Fibroblast of skin of back (primary cell): ENCODE results near the gene TPRX1. TPM values are rescaled to one million over a fixed set of nuclear protein-coding genes. Genes with fewer than 3 reads are reported as not detected.
"Not testable (repeated sequence)": the region's sequence is repeated elsewhere in the genome, so short reads cannot be mapped to it uniquely, and the experiment has no call there.

Experiments used
- DNase-seq: peaks from one replicate; pipeline ENCODE4 v3.0.0-alpha.2; 2013
- polyA plus RNA-seq, 2 experiments: library from polyadenylated mRNA; unstranded; fragments of 120-200 nt; gene quantifications; one replicate each; pipeline ENCODE4 v1.2.1, GENCODE V29; 2013; ENCODE audit not compliant: insufficient read length in 2 of 2

The TPRX1 gene
- not detected for polyA plus RNA-seq (2013, experiment 1 of 2; ENCODE audit: insufficient read length)
- not detected for polyA plus RNA-seq (2013, experiment 2 of 2; ENCODE audit: insufficient read length)

GRCh38 chr19:47804451-47804850, at the start of gene TPRX1:
TSS of gene TPRX1 (minus strand) at chr19:47804551. CDS start at chr19:47804539, 12 bp downstream.
- not testable (repeated sequence) for DNase-seq

GRCh38 chr19:47853003-47853402, 48.7 kb upstream of the TPRX1 start:
- DNase-seq: no peak

- no peak for DNase-seq
Observed at GRCh38 chr19:47848823-47849473, 44.6 kb upstream of the TPRX1 start.

GRCh38 chr19:47848425-47848822, 44.1 kb upstream of the TPRX1 start:
- DNase-seq: no peak

- no peak for DNase-seq
Observed at GRCh38 chr19:47842941-47843340, 38.6 kb upstream of the TPRX1 start.

GRCh38 chr19:47839913-47840312, 35.6 kb upstream of the TPRX1 start:
- no peak for DNase-seq

GRCh38 chr19:47839411-47839810, 35.1 kb upstream of the TPRX1 start:
- no peak for DNase-seq

GRCh38 chr19:47836038-47836437, 31.7 kb upstream of the TPRX1 start:
- no peak for DNase-seq

GRCh38 chr19:47832723-47833122, 28.4 kb upstream of the TPRX1 start:
- DNase-seq: no peak

- DNase-seq: no peak
Observed at GRCh38 chr19:47826800-47827199, 22.4 kb upstream of the TPRX1 start.

- no peak for DNase-seq
Observed at GRCh38 chr19:47824396-47824795, 20.0 kb upstream of the TPRX1 start.

GRCh38 chr19:47821460-47822020, 17.2 kb upstream of the TPRX1 start, which contains the start of gene CRX:
TSS of gene CRX (plus strand) at chr19:47821937. CDS start at chr19:47834444, 12,507 bp downstream.
- DNase-seq: no peak

GRCh38 chr19:47820410-47820809, 16.1 kb upstream of the TPRX1 start:
- DNase-seq: no peak

GRCh38 chr19:47819858-47820257, 15.5 kb upstream of the TPRX1 start:
- DNase-seq: no peak

- not testable (repeated sequence) for DNase-seq
Observed at GRCh38 chr19:47818221-47818620, 13.9 kb upstream of the TPRX1 start.

GRCh38 chr19:47816270-47816669, 11.9 kb upstream of the TPRX1 start:
- DNase-seq: not testable (repeated sequence)

GRCh38 chr19:47813995-47814328, 9.6 kb upstream of the TPRX1 start:
- DNase-seq: no peak

- peak; percentile 53 for DNase-seq
Observed at GRCh38 chr19:47813304-47813994, 9.1 kb upstream of the TPRX1 start.

GRCh38 chr19:47806435-47806834, 2.1 kb upstream of the TPRX1 start:
- DNase-seq: no peak

- no peak for DNase-seq
Observed at GRCh38 chr19:47805313-47805712, 962 bp upstream of the TPRX1 start.

GRCh38 chr19:47803671-47804070, 680 bp downstream of the TPRX1 start:
- not testable (repeated sequence) for DNase-seq

GRCh38 chr19:47803148-47803547, 1.2 kb downstream of the TPRX1 start:
- DNase-seq: not testable (repeated sequence)

- no peak for DNase-seq
Observed at GRCh38 chr19:47802521-47803043, 1.8 kb downstream of the TPRX1 start.

GRCh38 chr19:47801270-47801669, 3.1 kb downstream of the TPRX1 start:
- no peak for DNase-seq
